ENCODE data around the gene ARMC6. TPM values are rescaled to one million over a fixed set of nuclear protein-coding genes. Genes with fewer than 3 reads are reported as not detected.

The ARMC6 gene
- total RNA-seq, 2 experiments from 2014 or later: 63.9 to 104 TPM

DNA sequence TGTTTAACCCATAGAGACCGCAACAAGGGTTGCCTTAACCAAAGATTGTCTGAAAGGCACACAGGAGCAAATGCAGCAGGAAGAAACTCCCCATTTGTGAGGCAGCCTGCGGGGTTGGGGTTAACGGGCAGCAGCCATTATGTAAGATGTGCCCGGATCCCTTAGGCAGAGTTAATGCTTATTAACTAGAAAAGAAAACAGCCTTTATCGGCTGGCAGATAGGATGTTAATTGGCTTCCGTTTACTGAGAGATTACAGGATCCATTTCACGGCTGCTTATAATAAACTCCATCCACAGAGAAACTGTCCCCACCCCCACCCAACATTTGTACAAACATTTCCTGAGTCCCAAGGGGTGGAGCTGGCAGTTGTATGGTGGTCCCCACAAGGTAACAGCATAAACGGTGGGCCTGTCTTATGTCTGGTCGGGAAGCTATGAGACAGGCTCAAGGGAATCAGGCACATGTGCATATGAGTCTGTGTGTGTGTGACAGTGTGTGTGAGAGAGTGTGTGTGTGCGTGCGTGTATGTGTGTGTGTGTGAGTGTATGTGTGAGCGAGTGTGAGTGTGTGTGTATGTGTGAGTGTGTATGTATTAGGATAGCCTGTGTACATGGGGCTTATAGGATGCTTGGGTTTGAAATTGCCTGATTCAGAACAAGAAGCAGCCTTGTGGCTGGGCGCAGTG is 40.9 kb downstream of the ARMC6 start:
- POLR2A ChIA-PET: no interaction called here
- no peak overlapping the region for H2AFZ ChIP-seq (ENCODE audit: low read length)
- no TSS peak for BruUV-seq (replicated peaks)

DNA sequence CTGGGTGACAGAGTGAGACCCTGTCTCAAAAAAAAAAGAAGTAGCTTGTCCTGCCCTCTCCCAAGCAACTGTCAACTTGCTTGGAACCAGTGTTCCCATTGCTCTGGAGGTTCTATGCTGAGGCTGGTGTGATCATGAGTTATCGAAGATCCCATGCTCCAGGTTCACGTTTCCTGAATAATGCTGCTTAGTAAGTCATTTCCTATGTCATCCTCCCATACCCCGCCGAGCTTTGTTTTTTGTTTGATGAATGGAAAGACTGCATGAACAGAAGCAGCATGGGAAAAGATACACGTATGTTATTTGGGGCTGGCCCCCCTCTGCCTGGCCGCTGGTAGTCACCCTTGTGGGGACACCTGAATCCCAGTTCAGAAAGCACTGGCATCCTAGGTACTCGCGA is 41.7 kb downstream of the ARMC6 start:
- Histone ChIP-seq H3K9me3 (ENCODE audit: low read length) (no peaks in the 10 kb centered on the region), H3K27ac (ENCODE audit: low read depth, low read length, poor library complexity, severe bottlenecking) (no peak overlapping the region), H3K9me2 (ENCODE audit: insufficient read depth, low read length) (no peaks in the 10 kb centered on the region), H3K36me3 (ENCODE audit: insufficient read depth, low read length) (peaks cover 5% of the 10 kb centered on the region; the same call in 1 of the 2 replicates), H3K4me1 (ENCODE audit: insufficient read depth, low read length, poor library complexity, severe bottlenecking) (no peaks in the 10 kb centered on the region), H3K79me2 (ENCODE audit: insufficient read depth, low read depth, low read length) (no peaks in the 10 kb centered on the region), H3K4me2 (ENCODE audit: low read length) (no peak overlapping the region), H4K20me1 (ENCODE audit: insufficient read depth, low read length) (no peaks in the 10 kb centered on the region), H2AFZ (ENCODE audit: low read length) (no peak overlapping the region), H3K4me3 (ENCODE audit: low read depth, low read length, poor library complexity, severe bottlenecking) (no peak overlapping the region)
- ChIA-PET POLR2A (no interaction called here), CTCF (ENCODE audit: unreplicated experiment) (no interaction called here)
- TF ChIP-seq, protein P1, sequence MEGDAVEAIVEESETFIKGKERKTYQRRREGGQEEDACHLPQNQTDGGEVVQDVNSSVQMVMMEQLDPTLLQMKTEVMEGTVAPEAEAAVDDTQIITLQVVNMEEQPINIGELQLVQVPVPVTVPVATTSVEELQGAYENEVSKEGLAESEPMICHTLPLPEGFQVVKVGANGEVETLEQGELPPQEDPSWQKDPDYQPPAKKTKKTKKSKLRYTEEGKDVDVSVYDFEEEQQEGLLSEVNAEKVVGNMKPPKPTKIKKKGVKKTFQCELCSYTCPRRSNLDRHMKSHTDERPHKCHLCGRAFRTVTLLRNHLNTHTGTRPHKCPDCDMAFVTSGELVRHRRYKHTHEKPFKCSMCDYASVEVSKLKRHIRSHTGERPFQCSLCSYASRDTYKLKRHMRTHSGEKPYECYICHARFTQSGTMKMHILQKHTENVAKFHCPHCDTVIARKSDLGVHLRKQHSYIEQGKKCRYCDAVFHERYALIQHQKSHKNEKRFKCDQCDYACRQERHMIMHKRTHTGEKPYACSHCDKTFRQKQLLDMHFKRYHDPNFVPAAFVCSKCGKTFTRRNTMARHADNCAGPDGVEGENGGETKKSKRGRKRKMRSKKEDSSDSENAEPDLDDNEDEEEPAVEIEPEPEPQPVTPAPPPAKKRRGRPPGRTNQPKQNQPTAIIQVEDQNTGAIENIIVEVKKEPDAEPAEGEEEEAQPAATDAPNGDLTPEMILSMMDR (conservative IDR thresholded peaks at IDR 0.05; ENCODE audit: low read length): no peak
- no peak for TF ChIP-seq EZH2phosphoT487 (IDR thresholded peaks at IDR 0.05; ENCODE audit: borderline replicate concordance, low read depth, low read length)
- intact Hi-C loops (cut with micrococcal nuclease; ENCODE audit: unreplicated experiment): no loop called here
- BruUV-seq (replicated peaks): no TSS peak
- DNase-seq (ENCODE audit: low spot score): no peak

More for the DNA sequence above, 40.9 kb downstream of the ARMC6 start:
- no peak overlapping the region for H3K4me2 ChIP-seq (ENCODE audit: low read length)
- no peaks in the 10 kb centered on the region for H4K20me1 ChIP-seq (ENCODE audit: insufficient read depth, low read length)
- intact Hi-C loops (cut with micrococcal nuclease; ENCODE audit: unreplicated experiment): no loop called here
- CTCF ChIA-PET (ENCODE audit: unreplicated experiment): no interaction called here
- no peak overlapping the region for H3K27ac ChIP-seq (ENCODE audit: low read depth, low read length, poor library complexity, severe bottlenecking)
- TF ChIP-seq, protein P1 (conservative IDR thresholded peaks at IDR 0.05; ENCODE audit: low read length): no peak
- TF ChIP-seq EZH2phosphoT487 (IDR thresholded peaks at IDR 0.05; ENCODE audit: borderline replicate concordance, low read depth, low read length): no peak
- H3K9me2 ChIP-seq (ENCODE audit: insufficient read depth, low read length): no peaks in the 10 kb centered on the region
- no peak for DNase-seq (ENCODE audit: low spot score)
- no peaks in the 10 kb centered on the region for H3K9me3 ChIP-seq (ENCODE audit: low read length)
- no peak overlapping the region for H3K4me3 ChIP-seq (ENCODE audit: low read depth, low read length, poor library complexity, severe bottlenecking)
- peaks cover under 1% of the 10 kb centered on the region for H3K4me1 ChIP-seq (ENCODE audit: insufficient read depth, low read length, poor library complexity, severe bottlenecking)
- H3K79me2 ChIP-seq (ENCODE audit: insufficient read depth, low read depth, low read length): no peaks in the 10 kb centered on the region
- H3K36me3 ChIP-seq (ENCODE audit: insufficient read depth, low read length): peaks cover 5% of the 10 kb centered on the region; the same call in 1 of the 2 replicates

DNA sequence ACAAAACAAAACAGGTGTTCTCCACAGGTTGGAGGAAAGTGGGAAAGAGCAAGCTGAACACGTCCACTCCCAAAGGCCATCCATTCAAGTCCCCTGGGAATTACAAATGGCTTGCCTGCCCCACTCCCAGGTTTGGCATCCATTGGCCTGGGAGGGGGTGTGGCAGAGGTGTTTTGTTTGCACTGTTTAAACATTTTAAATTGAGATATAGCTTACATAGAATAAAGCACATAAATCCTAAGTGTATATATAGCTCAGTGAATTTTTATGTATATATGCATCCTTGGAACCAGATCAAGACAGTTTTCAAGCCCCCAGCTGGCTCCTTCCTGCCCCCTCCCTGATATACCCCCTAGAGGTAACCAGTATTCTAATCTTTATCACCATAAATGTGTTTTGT is 43.1 kb downstream of the ARMC6 start:
- intact Hi-C loops (cut with micrococcal nuclease; ENCODE audit: unreplicated experiment): no loop called here
- BruUV-seq (replicated peaks): no TSS peak
- DNase-seq (ENCODE audit: low spot score): no peak
- POLR2A ChIA-PET: interaction anchor here (1.6 kb wide), 1 partner anchor 11 kb away, joined by 4 read pairs; no protein-coding TSS in a partner anchor
- H3K36me3 ChIP-seq (ENCODE audit: insufficient read depth, low read length): no peaks in the 10 kb centered on the region
- no peak overlapping the region for H2AFZ ChIP-seq (ENCODE audit: low read length)
- no peaks in the 10 kb centered on the region for H3K9me2 ChIP-seq (ENCODE audit: insufficient read depth, low read length)
- no peaks in the 10 kb centered on the region for H4K20me1 ChIP-seq (ENCODE audit: insufficient read depth, low read length)
- no peak overlapping the region for H3K4me2 ChIP-seq (ENCODE audit: low read length)
- CTCF ChIA-PET (ENCODE audit: unreplicated experiment): interaction anchor here (0.6 kb wide), 1 partner anchor 10 kb away, joined by 3 read pairs; no protein-coding TSS in a partner anchor
- no peaks in the 10 kb centered on the region for H3K9me3 ChIP-seq (ENCODE audit: low read length)
- no peaks in the 10 kb centered on the region for H3K4me1 ChIP-seq (ENCODE audit: insufficient read depth, low read length, poor library complexity, severe bottlenecking)
- TF ChIP-seq EZH2phosphoT487 (IDR thresholded peaks at IDR 0.05; ENCODE audit: borderline replicate concordance, low read depth, low read length): no peak
- TF ChIP-seq, protein P1 (conservative IDR thresholded peaks at IDR 0.05; ENCODE audit: low read length): no peak
- no peak overlapping the region for H3K27ac ChIP-seq (ENCODE audit: low read depth, low read length, poor library complexity, severe bottlenecking)
- no peak overlapping the region for H3K4me3 ChIP-seq (ENCODE audit: low read depth, low read length, poor library complexity, severe bottlenecking)
- no peaks in the 10 kb centered on the region for H3K79me2 ChIP-seq (ENCODE audit: insufficient read depth, low read depth, low read length)

All from OCI-LY7 (cell line).